CD4-positive, alpha-beta T cell (primary cell): ENCODE measurements around the gene GALNT2. TPM values are rescaled to one million over a fixed set of nuclear protein-coding genes. Genes with fewer than 3 reads are reported as not detected.

Source experiments
- ATAC-seq: fragments of 200-7000 bp; cut with Tn5 transposase; one replicate; pipeline ENCODE4 v1.10.0; 2022; ENCODE audit warnings: mild to moderate bottlenecking; ENCODE audit not compliant: poor library complexity
- CTCF ChIA-PET: fragments of 350-600 bp; sonication (Branson Sonifier 250); formaldehyde crosslinking; loops from one replicate; lab custom pipeline; 2021; ENCODE audit warnings: antibody characterized with exemption, inconsistent platforms; lab: Charles Lee
- POLR2A ChIA-PET: fragments of 350-600 bp; sonication (Branson Sonifier 250); formaldehyde crosslinking; loops from one replicate; lab custom pipeline; 2021; ENCODE audit warnings: antibody characterized with exemption, inconsistent platforms; lab: Charles Lee
- DNase-seq, 14 experiments: peaks; one replicate each; pipeline ENCODE4 v3.0.0-alpha.2; 2013 to 2020; ENCODE audit warnings: mixed read lengths in 2 of 14
- H3K27ac ChIP-seq, 2 donors: one replicate each; pipeline versions ENCODE4 v1.5.1 to v1.7.0; 2013; ENCODE audit warnings: low read length in 2 of 2, low read depth in 1 of 2, mild to moderate bottlenecking in 1 of 2
- H3K27me3 ChIP-seq, 2 experiments: 1 replicate in 1 of 2; 2 replicates in 1 of 2; pipeline versions ENCODE4 v1.6.1 to v1.7.0; 2013; ENCODE audit warnings: low read length in 2 of 2, control low read depth in 1 of 2, mild to moderate bottlenecking in 1 of 2, moderate library complexity in 1 of 2; ENCODE audit not compliant: insufficient read depth in 2 of 2, control insufficient read depth in 1 of 2
- H3K36me3 ChIP-seq: one replicate; pipeline ENCODE4 v1.6.1; 2013; ENCODE audit warnings: low read length, control low read depth; ENCODE audit not compliant: insufficient read depth
- H3K4me1 ChIP-seq: one replicate; pipeline ENCODE4 v1.6.1; 2013; ENCODE audit warnings: low read length, control low read depth; ENCODE audit not compliant: insufficient read depth
- H3K4me3 ChIP-seq: one replicate; pipeline ENCODE4 v1.5.1; 2013; ENCODE audit warnings: mild to moderate bottlenecking, low read length, moderate library complexity
- H3K9me3 ChIP-seq, 2 experiments: 1 replicate in 1 of 2; 2 replicates in 1 of 2; pipeline versions ENCODE4 v1.6.1 to v1.7.0; 2013; ENCODE audit warnings: low read length in 2 of 2, mild to moderate bottlenecking in 2 of 2, control low read depth in 1 of 2, moderate library complexity in 1 of 2; ENCODE audit not compliant: control insufficient read depth in 1 of 2, insufficient read depth in 1 of 2
- H3K27ac Mint-ChIP-seq: one replicate; pipeline ENCODE4 v1.8.0; 2020; ENCODE audit warnings: mixed read lengths
- H3K27me3 Mint-ChIP-seq: one replicate; pipeline ENCODE4 v1.8.0; 2021; ENCODE audit warnings: mixed read lengths
- H3K36me3 Mint-ChIP-seq: one replicate; pipeline ENCODE4 v1.8.0; 2021; ENCODE audit warnings: low read depth, mixed read lengths
- H3K4me1 Mint-ChIP-seq: one replicate; pipeline ENCODE4 v1.8.0; 2021; ENCODE audit warnings: low read depth, mixed read lengths
- H3K4me3 Mint-ChIP-seq: one replicate; pipeline ENCODE4 v1.8.0; 2020; ENCODE audit warnings: mild to moderate bottlenecking, mixed read lengths
- H3K9me3 Mint-ChIP-seq: one replicate; pipeline ENCODE4 v1.8.0; 2020; ENCODE audit warnings: mixed read lengths
- intact Hi-C, 2 experiments: fragments of 100-400 bp; cut with DNase I in 1 of 2; cut with micrococcal nuclease in 1 of 2; formaldehyde crosslinking; loops; one replicate each; pipeline versions ENCODE4 v1.15.1 to v1.9.0; 2023 to 2025; cut with DNase I, micrococcal nuclease
- total RNA-seq, 174 experiments: library from RNA in 2 of 174; stranded (reverse) in 2 of 174; gene quantifications; one replicate each; pipeline ENCODE4 v1.2.3 and lab custom pipeline; 2021 to 2026
- TF ChIP-seq, protein P1 (sequence below): fragments of 200-600 bp; IDR thresholded peaks from one replicate; pipeline ENCODE4 v1.8.0; 2022; ENCODE audit warnings: antibody characterized with exemption, mild to moderate bottlenecking

The GALNT2 gene
- total RNA-seq, 2 experiments from 2014 or later: 11.0 to 11.4 TPM

- H3K36me3 Mint-ChIP-seq: peaks cover 5% of the 10 kb centered on the region
- DNase-seq (peak in 2 of 14 experiments; percentile 17 to 37), ATAC-seq (peak; percentile 5)
Measured at GRCh38 chr1:230067419-230067870, 407 bp downstream of the GALNT2 start.

DNA sequence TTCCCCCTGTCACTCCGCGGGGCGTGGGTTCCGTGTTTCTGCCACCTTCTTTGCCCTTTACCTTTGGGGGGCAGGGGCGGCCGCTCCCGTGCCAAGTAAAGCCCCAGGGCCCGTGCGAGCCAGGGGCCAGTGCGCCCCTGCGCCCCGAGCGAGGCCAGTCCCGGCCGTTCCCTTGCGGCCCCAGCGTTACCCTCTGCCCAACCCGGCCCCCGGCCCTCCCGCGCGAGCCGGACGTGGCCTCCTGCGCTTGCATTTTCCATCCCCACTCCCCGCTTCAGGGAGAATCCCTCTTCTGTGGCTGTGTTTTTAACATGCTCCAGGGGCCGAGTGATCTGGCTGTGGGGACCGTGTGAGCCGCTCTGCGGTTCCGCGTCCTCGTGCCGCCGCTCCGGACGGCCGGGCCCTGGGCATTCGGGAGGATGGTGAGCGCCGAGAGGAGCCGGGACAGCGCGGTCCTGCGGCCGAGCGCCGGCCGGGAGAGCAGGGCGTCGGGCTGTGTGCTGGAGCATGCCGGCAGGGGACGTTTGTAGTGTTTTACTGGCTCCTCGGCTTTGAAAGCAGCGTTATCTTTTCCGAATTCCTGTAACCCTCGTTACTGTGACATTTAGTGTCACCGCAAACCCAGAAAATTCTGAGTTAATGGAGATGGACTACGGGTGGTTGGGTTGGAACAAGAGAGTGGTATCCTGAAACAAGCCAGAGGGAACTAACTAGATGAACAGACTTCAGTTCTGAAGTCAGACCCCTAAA, 1.0 kb downstream of the GALNT2 start:
- intact Hi-C loops: loop anchor here (2.0 to 10.0 kb wide), 9 partner anchors 34 to 1357 kb away; partner anchors contain the start of genes TAF5L (in 2 of the 2), URB2 (in 2 of the 2), ABCB10 (in 1 of the 2) and CCSAP (in 1 of the 2)
- H3K27ac ChIP-seq: peak overlapping the region in 1 of 2 donors; percentile 7
- peak overlapping the region; percentile 65 for H3K27ac Mint-ChIP-seq
- H3K4me3 Mint-ChIP-seq: peak overlapping the region; percentile 89
- no peaks in the 10 kb centered on the region for H3K27me3 ChIP-seq
- peaks cover 45% of the 10 kb centered on the region for H3K4me1 Mint-ChIP-seq
- ATAC-seq (no peak), DNase-seq (peak in 8 of 14 experiments; percentile 5 to 45 (median 28))
- H3K36me3 Mint-ChIP-seq: peaks cover 5% of the 10 kb centered on the region
- H3K27me3 Mint-ChIP-seq: no peaks in the 10 kb centered on the region
- H3K4me3 ChIP-seq: peak overlapping the region; percentile 85
- H3K4me1 ChIP-seq: peaks cover 19% of the 10 kb centered on the region
- ChIA-PET POLR2A (no interaction called here), CTCF (no interaction called here)
- no peaks in the 10 kb centered on the region for H3K9me3 Mint-ChIP-seq
- no peaks in the 10 kb centered on the region for H3K36me3 ChIP-seq
- no peaks in the 10 kb centered on the region for H3K9me3 ChIP-seq
- TF ChIP-seq, protein P1, sequence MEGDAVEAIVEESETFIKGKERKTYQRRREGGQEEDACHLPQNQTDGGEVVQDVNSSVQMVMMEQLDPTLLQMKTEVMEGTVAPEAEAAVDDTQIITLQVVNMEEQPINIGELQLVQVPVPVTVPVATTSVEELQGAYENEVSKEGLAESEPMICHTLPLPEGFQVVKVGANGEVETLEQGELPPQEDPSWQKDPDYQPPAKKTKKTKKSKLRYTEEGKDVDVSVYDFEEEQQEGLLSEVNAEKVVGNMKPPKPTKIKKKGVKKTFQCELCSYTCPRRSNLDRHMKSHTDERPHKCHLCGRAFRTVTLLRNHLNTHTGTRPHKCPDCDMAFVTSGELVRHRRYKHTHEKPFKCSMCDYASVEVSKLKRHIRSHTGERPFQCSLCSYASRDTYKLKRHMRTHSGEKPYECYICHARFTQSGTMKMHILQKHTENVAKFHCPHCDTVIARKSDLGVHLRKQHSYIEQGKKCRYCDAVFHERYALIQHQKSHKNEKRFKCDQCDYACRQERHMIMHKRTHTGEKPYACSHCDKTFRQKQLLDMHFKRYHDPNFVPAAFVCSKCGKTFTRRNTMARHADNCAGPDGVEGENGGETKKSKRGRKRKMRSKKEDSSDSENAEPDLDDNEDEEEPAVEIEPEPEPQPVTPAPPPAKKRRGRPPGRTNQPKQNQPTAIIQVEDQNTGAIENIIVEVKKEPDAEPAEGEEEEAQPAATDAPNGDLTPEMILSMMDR: no peak

More at GRCh38 chr1:230067419-230067870, 407 bp downstream of the GALNT2 start:
- peak overlapping the region; percentile 89 for H3K4me3 Mint-ChIP-seq
- H3K4me1 Mint-ChIP-seq: peaks cover 42% of the 10 kb centered on the region
- Histone ChIP-seq H3K4me3 (peak overlapping the region; percentile 85), H3K9me3 (no peaks in the 10 kb centered on the region), H3K36me3 (no peaks in the 10 kb centered on the region), H3K4me1 (peaks cover 17% of the 10 kb centered on the region), H3K27ac (no peak overlapping the region), H3K27me3 (no peaks in the 10 kb centered on the region)
- peak overlapping the region; percentile 65 for H3K27ac Mint-ChIP-seq
- ChIA-PET POLR2A (interaction anchor here (0.7 to 1.0 kb wide), 4 partner anchors 14 to 509 kb away, joined by 3 to 5 read pairs (median 4); partner anchors contain the start of genes ABCB10, TAF5L and URB2), CTCF (no interaction called here)
- TF ChIP-seq, protein P1: no peak
- H3K27me3 Mint-ChIP-seq: no peaks in the 10 kb centered on the region
- intact Hi-C loops: loop anchor here (2.0 to 10.0 kb wide), 9 partner anchors 35 to 1357 kb away; partner anchors contain the start of genes TAF5L (in 2 of the 2), URB2 (in 2 of the 2), ABCB10 (in 1 of the 2) and CCSAP (in 1 of the 2)
- peaks cover 2% of the 10 kb centered on the region for H3K9me3 Mint-ChIP-seq

GRCh38 chr1:230068621-230068873, 1.5 kb downstream of the GALNT2 start:
- Histone ChIP-seq H3K36me3 (no peaks in the 10 kb centered on the region), H3K4me3 (peak overlapping the region; percentile 85), H3K9me3 (no peaks in the 10 kb centered on the region), H3K4me1 (peaks cover 19% of the 10 kb centered on the region), H3K27ac (no peak overlapping the region), H3K27me3 (no peaks in the 10 kb centered on the region)
- ATAC-seq: no peak
- Mint-ChIP-seq H3K4me1 (peaks cover 50% of the 10 kb centered on the region), H3K27me3 (no peaks in the 10 kb centered on the region), H3K4me3 (peak overlapping the region; percentile 89), H3K27ac (peak overlapping the region; percentile 65), H3K36me3 (peaks cover 5% of the 10 kb centered on the region), H3K9me3 (no peaks in the 10 kb centered on the region)
- intact Hi-C loops: loop anchor here (5.0 to 10.0 kb wide), 7 partner anchors 34 to 1356 kb away; partner anchors contain the start of genes TAF5L (in 2 of the 2), URB2 (in 2 of the 2), COG2 (in 1 of the 2) and EGLN1 (in 1 of the 2)
- ChIA-PET CTCF (no interaction called here), POLR2A (no interaction called here)
- DNase-seq: peak in 1 of 14 experiments; percentile 16
- TF ChIP-seq, protein P1: no peak
